HG03520 (cell line): ENCODE results near the gene IL18BP.

Experiments used
- ATAC-seq: cut with Tn5 transposase; IDR thresholded peaks from one replicate; pipeline ENCODE4 v1.9.1; 2021; ENCODE audit warnings: mild to moderate bottlenecking, moderate library complexity; ENCODE audit not compliant: unreplicated experiment

Gene IL18BP

GRCh38 chr11:71998649-71999310 lies at the start of gene IL18BP:
Gene IL18BP, plus strand, starts transcription at chr11:71998909. Its CDS starts 1,076 bp downstream, at chr11:71999985.
- ATAC-seq, result no peak

- no peak for ATAC-seq
Measured at GRCh38 chr11:71949034-71949433, 49.7 kb upstream of the IL18BP start.

- no peak for ATAC-seq
Measured at GRCh38 chr11:71951741-71952310, 46.9 kb upstream of the IL18BP start.

- no peak for ATAC-seq
Measured at GRCh38 chr11:71955898-71956456, 42.7 kb upstream of the IL18BP start.

GRCh38 chr11:71962428-71963038 lies 36.2 kb upstream of the IL18BP start:
- ATAC-seq, result no peak

GRCh38 chr11:71963468-71963867 lies 35.2 kb upstream of the IL18BP start:
- no peak for ATAC-seq

GRCh38 chr11:71964641-71965040 lies 34.1 kb upstream of the IL18BP start:
- ATAC-seq, result no peak

- no peak for ATAC-seq
Measured at GRCh38 chr11:71971680-71972079, 27.0 kb upstream of the IL18BP start.

GRCh38 chr11:71976551-71976950 lies 22.2 kb upstream of the IL18BP start:
- ATAC-seq, result no peak

GRCh38 chr11:71977090-71977489 lies 21.6 kb upstream of the IL18BP start:
- ATAC-seq, result no peak

- no peak for ATAC-seq
Measured at GRCh38 chr11:71977743-71978418, 20.8 kb upstream of the IL18BP start.

- no peak for ATAC-seq
Measured at GRCh38 chr11:71979094-71979493, 19.6 kb upstream of the IL18BP start.

GRCh38 chr11:71979602-71980001 lies 19.1 kb upstream of the IL18BP start:
- ATAC-seq, result no peak

- ATAC-seq, result no peak
Measured at GRCh38 chr11:71986131-71986530, 12.6 kb upstream of the IL18BP start.

GRCh38 chr11:71987521-71987920 lies 11.2 kb upstream of the IL18BP start:
- ATAC-seq, result no peak

- ATAC-seq, result no peak
Measured at GRCh38 chr11:71988050-71988449, 10.7 kb upstream of the IL18BP start.

GRCh38 chr11:71990701-71991100 lies 8.0 kb upstream of the IL18BP start:
- no peak for ATAC-seq

GRCh38 chr11:71991494-71991893 lies 7.2 kb upstream of the IL18BP start:
- peak; percentile 65 for ATAC-seq

- no peak for ATAC-seq
Measured at GRCh38 chr11:71992136-71992730, 6.5 kb upstream of the IL18BP start.

GRCh38 chr11:71994786-71995185 lies 3.9 kb upstream of the IL18BP start:
- ATAC-seq, result no peak

- no peak for ATAC-seq
Measured at GRCh38 chr11:71995726-71996291, 2.9 kb upstream of the IL18BP start.
